Heart right ventricle (tissue), 16 donors: ENCODE results near the gene H2AZ1. TPM values are rescaled to one million over a fixed set of nuclear protein-coding genes. Genes with fewer than 3 reads are reported as not detected.
A peak's percentile ranks its signal among the peaks of the same experiment; 100 is the strongest.

Source experiments
- ATAC-seq, 8 donors: fragments of 200-7000 bp; cut with Tn5 transposase; one replicate each; pipeline ENCODE4 v1.9.1; 2020; ENCODE audit warnings: mild to moderate bottlenecking in 8 of 8, moderate library complexity in 8 of 8, moderate number of reproducible peaks in 1 of 8
- DNase-seq, 2 donors: peaks; one replicate each; pipeline ENCODE4 v3.0.0-alpha.2; 2020
- H3K27ac ChIP-seq, 10 donors: fragments of 200-600 bp; sonication (generic) in 2 of 10; one replicate each; pipeline versions ENCODE4 v1.5.0 to v1.8.0; 2020 to 2022; ENCODE audit warnings: mild to moderate bottlenecking in 3 of 10
- H3K27me3 ChIP-seq, 7 donors: fragments of 200-600 bp; one replicate each; pipeline ENCODE4 v1.8.0; 2021 to 2022; ENCODE audit warnings: mild to moderate bottlenecking in 2 of 7
- H3K36me3 ChIP-seq, 9 donors: fragments of 200-600 bp; sonication (generic) in 1 of 9; one replicate each; pipeline versions ENCODE4 v1.5.0 to v1.8.0; 2020 to 2022; ENCODE audit warnings: mild to moderate bottlenecking in 2 of 9
- H3K4me1 ChIP-seq, 9 donors: fragments of 200-600 bp; sonication (generic) in 1 of 9; one replicate each; pipeline versions ENCODE4 v1.5.0 to v1.8.0; 2020 to 2022; ENCODE audit warnings: mild to moderate bottlenecking in 4 of 9
- H3K4me3 ChIP-seq, 10 donors: fragments of 200-600 bp; sonication (generic) in 2 of 10; one replicate each; pipeline versions ENCODE4 v1.5.0 to v1.8.0; 2020 to 2022; ENCODE audit warnings: mild to moderate bottlenecking in 7 of 10, moderate library complexity in 2 of 10
- H3K9me3 ChIP-seq, 11 donors: fragments of 200-600 bp in 10 of 11; sonication (generic) in 2 of 11; one replicate each; pipeline versions ENCODE4 v1.5.0 to v1.8.0; 2013 to 2022; ENCODE audit warnings: mild to moderate bottlenecking in 2 of 11, control low read depth in 1 of 11, moderate library complexity in 1 of 11
- CTCF ChIP-seq, 9 donors: fragments of 200-600 bp; sonication (generic) in 2 of 9; IDR thresholded peaks; one replicate each; pipeline versions ENCODE4 v1.5.0 to v1.8.0; 2021 to 2022; ENCODE audit warnings: antibody characterized with exemption in 9 of 9, mild to moderate bottlenecking in 5 of 9, moderate library complexity in 1 of 9
- WGBS, 2 donors: extraction: QIAGEN DNeasy Blood & Tissue Kit; methylation state at CpG; one replicate each; pipeline ENCODE4 v1.1.7; 2013; ENCODE audit warnings: inconsistent platforms in 1 of 2; 5-methylcytosine and 5-hydroxymethylcytosine counted together
- intact Hi-C, 10 donors: fragments of 100-400 bp; cut with DNase I; formaldehyde crosslinking; loops; one replicate each; pipeline versions ENCODE4 v1.11.1 to v1.14.2; 2022
- long read RNA-seq, 3 donors: library from polyadenylated mRNA; unstranded; transcript quantifications; one replicate each; pipeline ENCODE4 v2.0.0, GENCODE V29; 2020 to 2021
- polyA plus RNA-seq, 2 donors: library from polyadenylated mRNA; stranded (reverse); fragments of 200-250 nt; gene quantifications; one replicate each; pipeline ENCODE4 v1.2.3, GENCODE V29; 2013
- total RNA-seq, 10 donors: library from RNA; stranded (reverse); fragmentation: NEBNext Ultra II Directional in 3 of 10; extraction: Animal tissue kit (Norgen Biotek cat#: 25700) in 3 of 10; gene quantifications; one replicate each; pipeline versions ENCODE4 v1.2.1 to v1.2.4, GENCODE V29; 2021 to 2023
- donor health status: Arrhythmogenic right ventricular cardiomyopathy.
- donor health status: ischemic (EF 13 %, LVEDD 7.1; RV severe dilation, severe dysfunction).
- donor health status: healthy with polysubstance abuse.
- donor health status: DM: no; HTN: yes; CAD: no.
- donor health status: DM: no; HTN: no; CAD: no.
- donor health status: ischemic (EF 25% LVEDD 6.9; RV normal size, moderate dysfunction).
- donor health status: ischemic (EF 25% LVEDD 5.7; RV mildly dilated, moderate dysfunction).
- donor health status: healthy.
- donor health status: DM: yes; HTN: yes; CAD: no.
- donor health status: Ischemic cardiomyopathy.
- donor health status: ischemic (EF 35%, LVEDD 5.7; RV mildly dilated, moderate dysfunction).
- donor health status: nonischemic (EF 11% LVEDD 7.7; RV severe dilation, severe dysfunction).
- donor health status: DM: yes; HTN: yes; CAD: no.
- donor health status: PGD.
- donor health status: ischemic (EF 29% LVEDD 5.4; RV normal size, mild dysfunction).
- donor health status: nonischemic (EF 23%, LVEDD 6.1; RV moderate dilation, normal function).

The H2AZ1 gene
- total RNA-seq (100 to 1,000 TPM in 1 of 10 donors, 10 to 100 TPM in 9; 37.1 to 106 (median 49.4) TPM), polyA plus RNA-seq (100 to 1,000 TPM in 1 of 2 donors, 10 to 100 TPM in 1; 34.8 to 211 TPM)
- long read RNA-seq, donor 1, transcript H2AFZ-201 (5 exons, 979 nt) = major isoform, 58 of 63 reads
- long read RNA-seq, donor 1, partial matches to known transcripts = 3 of 63 reads
- long read RNA-seq, donor 1, other reads (novel, unspliced or antisense) = 1 of 63 reads
- long read RNA-seq, donor 2, transcript H2AFZ-201 (5 exons, 979 nt) = major isoform, 31 of 42 reads
- long read RNA-seq, donor 2, partial matches to known transcripts = 1 of 42 reads
- long read RNA-seq, donor 2, other reads (novel, unspliced or antisense) = 8 of 42 reads
- long read RNA-seq, donor 3, transcript H2AFZ-201 (5 exons, 979 nt) = major isoform, 19 of 22 reads
- long read RNA-seq, donor 3, partial matches to known transcripts = 1 of 22 reads
- long read RNA-seq, donor 3, other reads (novel, unspliced or antisense) = 2 of 22 reads

GRCh38 chr4:99949999-99950912 lies at the start of gene H2AZ1:
H2AZ1 (minus strand) TSS chr4:99950275; CDS start chr4:99950170, 105 bp downstream.
- 0 to 1% methylated on average over 71 to 76 of the region's 76 CpGs for WGBS, 2 donors
- peaks cover 0 to 12% (median 0%) of the 10 kb centered on the region in 9 donors for H3K36me3 ChIP-seq
- intact Hi-C loops = loop anchor here (2.0 to 10.0 kb wide), 9 partner anchors 53 to 388 kb away; partner anchors contain the start of genes TRMT10A (in 6 of the 10), DAPP1 (in 3 of the 10) and LAMTOR3 (in 3 of the 10)
- H3K27me3 ChIP-seq = no peaks in the 10 kb centered on the region
- H3K4me1 ChIP-seq = peaks cover 3 to 43% (median 35%) of the 10 kb centered on the region in 9 donors
- peak within 1 kb of the TSS; percentile 67 to 95 (median 80) for H3K4me3 ChIP-seq
- peak within 1 kb of the TSS; percentile 65 to 96 (median 88) for H3K27ac ChIP-seq
- peak in 1 of 9 donors; percentile 11 for TF ChIP-seq CTCF (IDR thresholded peaks at IDR 0.05)
- DNase-seq = peak; percentile 98 to 99
- peak; percentile 89 to 96 (median 95) for ATAC-seq
- no peaks in the 10 kb centered on the region for H3K9me3 ChIP-seq

- 57 to 69% methylated on average over 2 of the region's 2 CpGs for WGBS, 2 donors
- H3K4me1 ChIP-seq = no peaks in the 10 kb centered on the region
- H3K4me3 ChIP-seq = no peak overlapping the region
- H3K9me3 ChIP-seq = no peaks in the 10 kb centered on the region
- intact Hi-C loops = loop anchor here in 1 of 10 donors (10.0 kb wide), 1 partner anchor 97 kb away; no protein-coding TSS in a partner anchor
- TF ChIP-seq CTCF (IDR thresholded peaks at IDR 0.05) = peak in 7 of 9 donors; percentile 21 to 53 (median 37)
- DNase-seq = no peak
- H3K27ac ChIP-seq = no peak overlapping the region
- H3K27me3 ChIP-seq = no peaks in the 10 kb centered on the region
- H3K36me3 ChIP-seq = no peaks in the 10 kb centered on the region
- ATAC-seq = no peak
Measured at GRCh38 chr4:99998062-99998867, 48.2 kb upstream of the H2AZ1 start.

- no peaks in the 10 kb centered on the region for H3K9me3 ChIP-seq
- ATAC-seq (no peak), DNase-seq (no peak)
- peaks cover 0 to 6% (median 0%) of the 10 kb centered on the region in 9 donors for H3K4me1 ChIP-seq
- intact Hi-C loops = loop anchor here in 1 of 10 donors (10.0 kb wide), 1 partner anchor 103 kb away; no protein-coding TSS in a partner anchor
- no peaks in the 10 kb centered on the region for H3K36me3 ChIP-seq
- no peaks in the 10 kb centered on the region for H3K27me3 ChIP-seq
- WGBS, 2 donors = 39 to 51% methylated on average over 3 of the region's 3 CpGs
- H3K27ac ChIP-seq = no peak overlapping the region
- no peak overlapping the region for H3K4me3 ChIP-seq
- no peak for TF ChIP-seq CTCF (IDR thresholded peaks at IDR 0.05)
Measured at GRCh38 chr4:99991741-99992140, 41.7 kb upstream of the H2AZ1 start.
